CD4-positive, alpha-beta T cell (primary cell): Measurements from ENCODE around the gene CATSPERE. TPM values are rescaled to one million over a fixed set of nuclear protein-coding genes. Genes with fewer than 3 reads are reported as not detected.
A peak's percentile ranks its signal among the peaks of the same experiment; 100 is the strongest.

Source experiments
- ATAC-seq: fragments of 200-7000 bp; cut with Tn5 transposase; one replicate; pipeline ENCODE4 v1.10.0; 2022; ENCODE audit warnings: mild to moderate bottlenecking; ENCODE audit not compliant: poor library complexity
- CTCF ChIA-PET: fragments of 350-600 bp; sonication (Branson Sonifier 250); formaldehyde crosslinking; loops from one replicate; lab custom pipeline; 2021; ENCODE audit warnings: antibody characterized with exemption, inconsistent platforms; lab: Charles Lee
- POLR2A ChIA-PET: fragments of 350-600 bp; sonication (Branson Sonifier 250); formaldehyde crosslinking; loops from one replicate; lab custom pipeline; 2021; ENCODE audit warnings: antibody characterized with exemption, inconsistent platforms; lab: Charles Lee
- DNase-seq, 14 experiments: peaks; one replicate each; pipeline ENCODE4 v3.0.0-alpha.2; 2013 to 2020; ENCODE audit warnings: mixed read lengths in 2 of 14
- H3K27ac ChIP-seq, 2 donors: one replicate each; pipeline versions ENCODE4 v1.5.1 to v1.7.0; 2013; ENCODE audit warnings: low read length in 2 of 2, low read depth in 1 of 2, mild to moderate bottlenecking in 1 of 2
- H3K27me3 ChIP-seq, 2 experiments: 1 replicate in 1 of 2; 2 replicates in 1 of 2; pipeline versions ENCODE4 v1.6.1 to v1.7.0; 2013; ENCODE audit warnings: low read length in 2 of 2, control low read depth in 1 of 2, mild to moderate bottlenecking in 1 of 2, moderate library complexity in 1 of 2; ENCODE audit not compliant: insufficient read depth in 2 of 2, control insufficient read depth in 1 of 2
- H3K36me3 ChIP-seq: one replicate; pipeline ENCODE4 v1.6.1; 2013; ENCODE audit warnings: low read length, control low read depth; ENCODE audit not compliant: insufficient read depth
- H3K4me1 ChIP-seq: one replicate; pipeline ENCODE4 v1.6.1; 2013; ENCODE audit warnings: low read length, control low read depth; ENCODE audit not compliant: insufficient read depth
- H3K4me3 ChIP-seq: one replicate; pipeline ENCODE4 v1.5.1; 2013; ENCODE audit warnings: mild to moderate bottlenecking, low read length, moderate library complexity
- H3K9me3 ChIP-seq, 2 experiments: 1 replicate in 1 of 2; 2 replicates in 1 of 2; pipeline versions ENCODE4 v1.6.1 to v1.7.0; 2013; ENCODE audit warnings: low read length in 2 of 2, mild to moderate bottlenecking in 2 of 2, control low read depth in 1 of 2, moderate library complexity in 1 of 2; ENCODE audit not compliant: control insufficient read depth in 1 of 2, insufficient read depth in 1 of 2
- H3K27ac Mint-ChIP-seq: one replicate; pipeline ENCODE4 v1.8.0; 2020; ENCODE audit warnings: mixed read lengths
- H3K27me3 Mint-ChIP-seq: one replicate; pipeline ENCODE4 v1.8.0; 2021; ENCODE audit warnings: mixed read lengths
- H3K36me3 Mint-ChIP-seq: one replicate; pipeline ENCODE4 v1.8.0; 2021; ENCODE audit warnings: low read depth, mixed read lengths
- H3K4me1 Mint-ChIP-seq: one replicate; pipeline ENCODE4 v1.8.0; 2021; ENCODE audit warnings: low read depth, mixed read lengths
- H3K4me3 Mint-ChIP-seq: one replicate; pipeline ENCODE4 v1.8.0; 2020; ENCODE audit warnings: mild to moderate bottlenecking, mixed read lengths
- H3K9me3 Mint-ChIP-seq: one replicate; pipeline ENCODE4 v1.8.0; 2020; ENCODE audit warnings: mixed read lengths
- CTCF ChIP-seq: fragments of 200-600 bp; IDR thresholded peaks from one replicate; pipeline ENCODE4 v1.8.0; 2022; ENCODE audit warnings: antibody characterized with exemption, mild to moderate bottlenecking
- intact Hi-C, 2 experiments: fragments of 100-400 bp; cut with DNase I in 1 of 2; cut with micrococcal nuclease in 1 of 2; formaldehyde crosslinking; loops; one replicate each; pipeline versions ENCODE4 v1.15.1 to v1.9.0; 2023 to 2025; cut with DNase I, micrococcal nuclease
- total RNA-seq, 174 experiments: library from RNA in 2 of 174; stranded (reverse) in 2 of 174; gene quantifications; one replicate each; pipeline ENCODE4 v1.2.3 and lab custom pipeline; 2021 to 2026

Gene CATSPERE
- total RNA-seq, 2 experiments from 2014 or later = 0.91 to 1.4 TPM

- H3K27ac ChIP-seq = no peak overlapping the region
- ChIA-PET CTCF (interaction anchor here (0.8 kb wide), 1 partner anchor 159 kb away, joined by 3 read pairs; no protein-coding TSS in a partner anchor), POLR2A (no interaction called here)
- DNase-seq (no peak), ATAC-seq (no peak)
- peaks cover 18% of the 10 kb centered on the region for H3K4me1 ChIP-seq
- Mint-ChIP-seq H3K4me1 (peaks cover 12% of the 10 kb centered on the region), H3K27ac (no peak overlapping the region), H3K4me3 (no peak overlapping the region), H3K9me3 (no peaks in the 10 kb centered on the region), H3K27me3 (no peaks in the 10 kb centered on the region), H3K36me3 (peaks cover 7% of the 10 kb centered on the region)
- H3K9me3 ChIP-seq = no peaks in the 10 kb centered on the region
- intact Hi-C loops = loop anchor here (10.0 kb wide), 4 partner anchors 376 to 1204 kb away; partner anchors contain the start of genes CEP170 (in 1 of the 2), COX20 (in 1 of the 2), HNRNPU (in 1 of the 2) and SDCCAG8 (in 1 of the 2)
- no peak for TF ChIP-seq CTCF
- no peaks in the 10 kb centered on the region for H3K27me3 ChIP-seq
- no peaks in the 10 kb centered on the region for H3K36me3 ChIP-seq
- no peak overlapping the region for H3K4me3 ChIP-seq
Observed at GRCh38 chr1:244458781-244459180, 2.3 kb upstream of the CATSPERE start.

GRCh38 chr1:244460197-244460596, 876 bp upstream of the CATSPERE start:
- Histone ChIP-seq H3K4me1 (peaks cover 18% of the 10 kb centered on the region), H3K9me3 (no peaks in the 10 kb centered on the region), H3K36me3 (no peaks in the 10 kb centered on the region), H3K27ac (no peak overlapping the region), H3K27me3 (no peaks in the 10 kb centered on the region), H3K4me3 (no peak overlapping the region)
- ChIA-PET CTCF (no interaction called here), POLR2A (interaction anchor here (1.0 kb wide), 1 partner anchor 9 kb away, joined by 4 read pairs; the partner anchor contains the start of gene ADSS2)
- H3K36me3 Mint-ChIP-seq = peaks cover 7% of the 10 kb centered on the region
- H3K9me3 Mint-ChIP-seq = no peaks in the 10 kb centered on the region
- TF ChIP-seq CTCF = no peak
- H3K4me3 Mint-ChIP-seq = peak overlapping the region; percentile 82
- H3K4me1 Mint-ChIP-seq = peaks cover 12% of the 10 kb centered on the region
- ATAC-seq (no peak), DNase-seq (peak in 6 of 14 experiments; percentile 11 to 43 (median 28))
- H3K27me3 Mint-ChIP-seq = no peaks in the 10 kb centered on the region
- peak overlapping the region; percentile 66 for H3K27ac Mint-ChIP-seq
- intact Hi-C loops = loop anchor here in 1 of 2 experiments (5.0 kb wide), 1 partner anchor 372 kb away; no protein-coding TSS in a partner anchor

- DNase-seq = no peak
- Mint-ChIP-seq H3K27ac (no peak overlapping the region), H3K4me1 (no peaks in the 10 kb centered on the region), H3K36me3 (no peaks in the 10 kb centered on the region), H3K27me3 (no peaks in the 10 kb centered on the region), H3K4me3 (no peak overlapping the region), H3K9me3 (peaks cover 5% of the 10 kb centered on the region)
- Histone ChIP-seq H3K4me1 (peaks cover 2% of the 10 kb centered on the region), H3K27me3 (no peaks in the 10 kb centered on the region), H3K9me3 (no peaks in the 10 kb centered on the region), H3K4me3 (no peak overlapping the region), H3K27ac (no peak overlapping the region), H3K36me3 (no peaks in the 10 kb centered on the region)
- no peak for ATAC-seq
- POLR2A ChIA-PET = no interaction called here
- TF ChIP-seq CTCF = no peak
- CTCF ChIA-PET = no interaction called here
- intact Hi-C loops = no loop called here
Observed at GRCh38 chr1:244466724-244467123, 5.7 kb downstream of the CATSPERE start.
